Measurements from ENCODE around the gene CLMN.
"Not testable (repeated sequence)": the region's sequence is repeated elsewhere in the genome, so short reads cannot be mapped to it uniquely, and the experiment has no call there.

Gene CLMN

GRCh38 chr14:95183532-95184412 is 135.9 kb downstream of the CLMN start:
- no peak for TF ChIP-seq CTCF (conservative IDR thresholded peaks at IDR 0.05)
- no peak overlapping the region for H3K27ac ChIP-seq

DNA sequence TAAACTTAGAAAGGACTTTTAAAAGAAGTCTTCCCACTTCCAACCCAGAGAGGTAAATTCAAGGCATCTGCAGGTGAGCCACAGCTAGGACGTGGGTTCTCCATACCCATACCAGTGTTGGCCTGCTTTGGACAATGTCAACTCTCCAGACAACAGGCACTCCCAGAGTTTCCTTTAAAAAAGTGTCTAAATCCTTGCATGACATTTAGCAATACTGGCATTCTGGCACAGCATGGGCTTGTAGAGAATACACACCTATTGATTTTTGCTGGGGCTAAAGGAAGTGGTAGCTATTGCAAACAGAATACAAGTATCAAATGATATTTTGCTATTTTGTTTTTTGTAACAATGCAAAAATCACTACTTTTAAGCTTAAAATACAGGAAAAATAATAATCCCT is 136.6 kb downstream of the CLMN start:
- no peak overlapping the region for H3K27ac ChIP-seq
- TF ChIP-seq CTCF (conservative IDR thresholded peaks at IDR 0.05), result no peak

- TF ChIP-seq CTCF (conservative IDR thresholded peaks at IDR 0.05), result no peak
Observed at GRCh38 chr14:95182379-95182778, 137.3 kb downstream of the CLMN start.

DNA sequence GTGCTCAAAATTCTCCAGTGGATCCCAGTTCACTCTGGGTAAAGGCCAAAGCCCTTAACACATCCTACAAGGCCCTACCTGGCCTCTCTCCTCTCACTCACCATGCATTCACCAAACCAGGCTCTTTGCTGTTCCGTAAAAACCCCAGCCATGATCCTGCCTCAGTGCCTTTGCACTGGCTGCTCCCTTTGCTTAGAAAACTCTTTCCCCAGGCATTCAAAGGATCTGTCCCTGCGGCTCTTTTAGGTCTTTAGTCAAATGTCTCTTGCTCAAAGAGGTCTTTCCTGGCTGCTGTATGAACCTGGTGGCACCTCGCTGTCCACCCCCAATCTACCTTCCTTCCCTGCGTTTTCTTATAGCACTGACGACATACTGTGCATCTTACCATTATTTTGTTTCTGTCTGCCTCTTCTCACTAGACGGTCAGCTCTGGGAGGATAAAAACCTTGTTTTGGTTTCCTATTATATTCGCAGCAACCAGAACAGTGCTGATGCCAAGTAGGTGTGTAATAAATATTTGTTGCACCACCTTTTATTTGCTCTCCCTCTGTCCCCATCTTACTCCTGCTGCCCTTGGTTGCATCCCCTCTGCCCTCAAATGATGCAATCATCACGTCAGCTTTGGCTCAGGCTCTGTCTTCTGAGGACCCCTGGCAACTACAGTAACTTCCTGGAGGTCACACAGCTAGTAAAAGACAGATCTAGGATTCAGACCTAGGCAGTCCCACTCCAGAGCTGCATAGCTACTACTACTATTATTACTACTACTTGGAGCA is 138.6 kb downstream of the CLMN start:
- TF ChIP-seq CTCF (conservative IDR thresholded peaks at IDR 0.05), result no peak
- no peak overlapping the region for H3K27ac ChIP-seq

More at GRCh38 chr14:95182379-95182778, 137.3 kb downstream of the CLMN start:
- no peak overlapping the region for H3K27ac ChIP-seq

DNA sequence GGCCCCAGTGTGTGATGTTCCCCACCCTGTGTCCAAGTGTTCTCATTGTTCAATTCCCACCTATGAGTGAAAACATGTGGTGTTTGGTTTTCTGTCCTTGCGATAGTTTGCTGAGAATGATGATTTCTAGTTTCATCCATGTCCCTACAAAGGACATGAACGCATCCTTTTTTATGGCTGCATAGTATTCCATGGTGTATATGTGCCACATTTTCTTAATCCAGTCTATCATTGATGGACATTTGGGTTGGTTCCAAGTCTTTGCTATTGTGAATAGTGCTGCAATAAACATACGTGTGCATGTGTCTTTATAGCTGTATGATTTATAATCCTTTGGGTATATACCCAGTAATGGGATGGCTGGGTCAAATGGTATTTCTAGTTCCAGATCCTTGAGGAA is 144.0 kb downstream of the CLMN start:
- not testable (repeated sequence) for H3K27ac ChIP-seq

DNA sequence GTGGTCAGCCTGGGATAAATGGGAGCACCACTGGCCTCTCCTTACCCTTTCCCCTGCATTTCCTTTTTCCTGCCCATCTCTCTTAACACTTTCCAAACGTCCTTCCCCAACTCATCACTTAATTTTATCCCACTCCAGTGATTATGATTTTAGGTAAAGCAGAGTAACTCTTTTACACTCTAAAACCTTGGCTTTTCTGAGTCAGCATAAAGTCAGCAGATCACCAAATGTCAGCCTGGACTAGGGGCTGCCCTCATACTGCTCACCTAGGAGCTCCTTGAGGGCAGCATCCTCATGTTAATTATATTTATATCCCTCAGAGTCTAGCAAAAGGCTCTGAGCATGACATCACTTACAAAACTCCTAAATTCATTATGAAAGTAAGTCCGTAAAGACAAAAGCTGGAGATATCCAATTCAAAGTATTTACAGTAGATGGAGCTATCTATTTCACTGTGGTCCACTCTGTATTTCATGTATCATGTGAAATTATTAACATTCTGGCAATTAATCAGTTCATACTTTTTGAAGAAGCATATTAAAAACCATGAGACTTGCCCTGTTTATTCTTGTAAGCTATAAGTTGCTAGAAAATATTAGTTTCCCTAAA is 145.4 kb downstream of the CLMN start:
- H3K27ac ChIP-seq, result no peak overlapping the region

GRCh38 chr14:95173518-95173917 is 146.2 kb downstream of the CLMN start:
- no peak overlapping the region for H3K27ac ChIP-seq
- TF ChIP-seq CTCF (conservative IDR thresholded peaks at IDR 0.05), result no peak

More for the DNA sequence above, 145.4 kb downstream of the CLMN start:
- peak; percentile 76 for TF ChIP-seq CTCF (conservative IDR thresholded peaks at IDR 0.05)

Measured in VCaP (cell line).